ENCODE measurements around the gene CDKL5. TPM values are rescaled to one million over a fixed set of nuclear protein-coding genes. Genes with fewer than 3 reads are reported as not detected.

CDKL5 gene
- total RNA-seq, 1 donor from 2014 or later: 30.6 TPM

- DNase-seq (no peak), ATAC-seq (peak; percentile 35 to 65)
- Histone ChIP-seq H3K27ac (peak overlapping the region; percentile 51), H3K4me1 (peaks cover 4% of the 10 kb centered on the region), H3K9me3 (no peaks in the 10 kb centered on the region), H3K27me3 (ENCODE audit: low read depth) (no peaks in the 10 kb centered on the region), H3K4me3 (no peak overlapping the region), H3K36me3 (no peaks in the 10 kb centered on the region)
- TF ChIP-seq, protein P1, sequence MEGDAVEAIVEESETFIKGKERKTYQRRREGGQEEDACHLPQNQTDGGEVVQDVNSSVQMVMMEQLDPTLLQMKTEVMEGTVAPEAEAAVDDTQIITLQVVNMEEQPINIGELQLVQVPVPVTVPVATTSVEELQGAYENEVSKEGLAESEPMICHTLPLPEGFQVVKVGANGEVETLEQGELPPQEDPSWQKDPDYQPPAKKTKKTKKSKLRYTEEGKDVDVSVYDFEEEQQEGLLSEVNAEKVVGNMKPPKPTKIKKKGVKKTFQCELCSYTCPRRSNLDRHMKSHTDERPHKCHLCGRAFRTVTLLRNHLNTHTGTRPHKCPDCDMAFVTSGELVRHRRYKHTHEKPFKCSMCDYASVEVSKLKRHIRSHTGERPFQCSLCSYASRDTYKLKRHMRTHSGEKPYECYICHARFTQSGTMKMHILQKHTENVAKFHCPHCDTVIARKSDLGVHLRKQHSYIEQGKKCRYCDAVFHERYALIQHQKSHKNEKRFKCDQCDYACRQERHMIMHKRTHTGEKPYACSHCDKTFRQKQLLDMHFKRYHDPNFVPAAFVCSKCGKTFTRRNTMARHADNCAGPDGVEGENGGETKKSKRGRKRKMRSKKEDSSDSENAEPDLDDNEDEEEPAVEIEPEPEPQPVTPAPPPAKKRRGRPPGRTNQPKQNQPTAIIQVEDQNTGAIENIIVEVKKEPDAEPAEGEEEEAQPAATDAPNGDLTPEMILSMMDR (IDR thresholded peaks at IDR 0.05): no peak
- intact Hi-C loops (cut with DNase I): no loop called here
Measured at GRCh38 chrX:18702362-18703195, 277.2 kb downstream of the CDKL5 start.

Other genes starting within 250 kb of the CDKL5 start
- gene BEND2, start 204.7 kb upstream of the CDKL5 start, total RNA-seq: 0.24 TPM
- 0.80 TPM for gene SCML2, start 70.9 kb upstream of the CDKL5 start, total RNA-seq
- gene RS1, start 246.5 kb downstream of the CDKL5 start, total RNA-seq: 3.9 TPM